Esophagus squamous epithelium (tissue), 5 donors: Measurements from ENCODE around the gene WASHC4. TPM values are rescaled to one million over a fixed set of nuclear protein-coding genes. Genes with fewer than 3 reads are reported as not detected.

Source experiments
- DNase-seq: peaks from one replicate; lab custom pipeline; 2025; lab: John Stamatoyannopoulos, UW
- H3K27ac ChIP-seq, 4 donors: fragments of 200-600 bp; sonication (generic); one replicate each; pipeline ENCODE4 v1.5.1; 2016 to 2019; ENCODE audit warnings: mild to moderate bottlenecking in 1 of 4
- H3K27me3 ChIP-seq, 4 donors: fragments of 200-600 bp; sonication (generic); 1 replicate in 3 of 4; 2 replicates in 1 of 4; pipeline versions ENCODE4 v1.5.1 to v1.6.0; 2017 to 2021; ENCODE audit warnings: antibody characterized with exemption in 1 of 4
- H3K36me3 ChIP-seq, 3 donors: fragments of 200-600 bp; sonication (generic); one replicate each; pipeline ENCODE4 v1.5.1; 2016 to 2019
- H3K4me1 ChIP-seq, 3 donors: fragments of 200-600 bp; sonication (generic); one replicate each; pipeline ENCODE4 v1.5.1; 2017 to 2019
- H3K4me3 ChIP-seq, 4 donors: fragments of 200-600 bp; sonication (generic); 1 replicate in 3 of 4; 2 replicates in 1 of 4; pipeline ENCODE4 v1.5.1; 2016 to 2019; ENCODE audit warnings: mild to moderate bottlenecking in 2 of 4, moderate library complexity in 1 of 4
- H3K9me3 ChIP-seq, 3 donors: fragments of 200-600 bp; sonication (generic); one replicate each; pipeline ENCODE4 v1.5.1; 2016 to 2019
- CTCF ChIP-seq, 6 experiments: fragments of 450-650 bp in 4 of 6; fragments of 200-600 bp in 2 of 6; sonication (generic) in 2 of 6; IDR thresholded peaks; one replicate each; pipeline ENCODE4 v1.5.1; 2016 to 2019; ENCODE audit warnings: antibody characterized with exemption in 6 of 6, mild to moderate bottlenecking in 4 of 6, moderate library complexity in 4 of 6
- POLR2A ChIP-seq, 4 donors: fragments of 450-650 bp; IDR thresholded peaks; one replicate each; pipeline ENCODE4 v1.6.1; 2017; ENCODE audit warnings: antibody characterized with exemption in 4 of 4, mild to moderate bottlenecking in 4 of 4, moderate library complexity in 3 of 4
- WGBS, 2 donors: methylation state at CpG; one replicate each; pipeline ENCODE4 v1.1.5; 2018; 5-methylcytosine and 5-hydroxymethylcytosine counted together
- intact Hi-C: fragments of 100-400 bp; cut with DNase I; formaldehyde crosslinking; loops from one replicate; pipeline ENCODE4 v1.15.0; 2022
- total RNA-seq, 4 donors: library from RNA; depleted of rRNA; stranded (reverse); fragments of >200 nt; gene quantifications; one replicate each; pipeline ENCODE4 v1.1.0, GENCODE V29; 2016
- donor health status: DM: yes; HTN: yes; CAD: no.

The WASHC4 gene
- total RNA-seq, 4 donors from 2014 or later = 22.8 to 42.3 (median 36.8) TPM

DNA sequence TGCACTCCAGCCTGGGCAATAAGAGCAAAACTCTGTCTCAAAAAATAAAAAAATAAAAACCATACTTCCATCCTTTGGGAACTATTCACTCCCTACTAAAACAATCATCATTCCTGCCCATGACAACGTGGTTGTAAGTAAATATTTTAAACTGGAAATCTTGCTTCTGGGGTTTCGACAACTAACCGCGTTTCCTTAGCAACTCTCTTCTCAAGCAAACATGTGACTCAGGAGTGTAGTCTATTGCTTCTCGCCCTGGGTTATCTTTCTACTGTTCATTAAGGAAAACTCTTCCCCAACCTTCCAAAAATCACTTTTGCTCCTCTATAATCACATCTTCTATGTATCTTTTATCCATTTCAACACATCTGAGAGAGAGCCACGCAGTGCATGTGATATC lies 106.6 kb downstream of the WASHC4 start:
- no peak overlapping the region for H3K4me3 ChIP-seq
- H3K4me1 ChIP-seq = peaks cover 0 to 14% (median 0%) of the 10 kb centered on the region in 3 donors
- intact Hi-C loops = no loop called here
- no peak for TF ChIP-seq CTCF (IDR thresholded peaks at IDR 0.05)
- no peak for TF ChIP-seq POLR2A (IDR thresholded peaks at IDR 0.05)
- no peak for DNase-seq
- no peaks in the 10 kb centered on the region for H3K9me3 ChIP-seq
- WGBS, 2 donors = 76 to 88% methylated on average over 6 of the region's 6 CpGs
- peaks cover 0 to 93% (median 8%) of the 10 kb centered on the region in 3 donors for H3K36me3 ChIP-seq
- H3K27me3 ChIP-seq = no peaks in the 10 kb centered on the region
- no peak overlapping the region for H3K27ac ChIP-seq

DNA sequence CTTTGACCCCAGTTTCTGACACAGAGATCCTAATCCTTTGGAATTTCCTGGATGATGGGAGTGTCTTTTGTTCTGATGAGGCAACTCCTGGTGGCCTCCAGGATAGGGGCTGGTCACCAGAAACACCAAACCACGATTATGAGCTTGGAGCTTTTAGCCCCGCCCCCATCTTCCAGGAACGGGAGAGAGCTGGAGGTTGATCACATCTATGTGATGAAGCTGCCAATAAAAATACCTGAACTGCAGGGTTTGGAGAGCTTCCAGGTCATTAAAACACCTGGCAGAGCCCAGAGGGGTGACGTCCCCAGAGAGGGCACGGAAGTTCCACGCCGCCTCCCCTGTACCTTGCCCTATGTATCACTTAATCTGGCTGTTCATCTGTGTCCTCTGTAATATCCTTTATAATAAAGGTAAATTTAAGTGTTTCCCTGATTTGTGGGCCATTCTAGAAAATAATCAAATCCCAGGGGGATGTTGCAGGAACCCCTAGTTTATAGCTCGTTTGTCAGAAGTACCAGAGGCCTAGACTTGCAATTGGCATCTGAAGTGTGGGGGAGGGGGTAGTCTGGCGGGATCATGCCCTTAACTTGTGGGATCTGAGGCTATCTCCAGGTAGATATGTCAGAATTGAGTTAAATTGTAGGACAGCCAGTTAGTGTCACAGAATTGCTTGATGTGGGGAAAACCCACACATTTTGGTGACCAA lies 107.3 kb downstream of the WASHC4 start:
- H3K27me3 ChIP-seq = no peaks in the 10 kb centered on the region
- H3K9me3 ChIP-seq = no peaks in the 10 kb centered on the region
- 71 to 85% methylated on average over 6 to 8 of the region's 9 CpGs for WGBS, 2 donors
- H3K4me1 ChIP-seq = peaks cover 0 to 21% (median 2%) of the 10 kb centered on the region in 3 donors
- no peak for DNase-seq
- intact Hi-C loops = no loop called here
- no peak for TF ChIP-seq CTCF (IDR thresholded peaks at IDR 0.05)
- TF ChIP-seq POLR2A (IDR thresholded peaks at IDR 0.05) = no peak
- peaks cover 0 to 87% (median 8%) of the 10 kb centered on the region in 3 donors for H3K36me3 ChIP-seq
- no peak overlapping the region for H3K4me3 ChIP-seq
- H3K27ac ChIP-seq = no peak overlapping the region

- no peaks in the 10 kb centered on the region for H3K9me3 ChIP-seq
- peaks cover 5 to 57% (median 8%) of the 10 kb centered on the region in 3 donors for H3K4me1 ChIP-seq
- WGBS, 2 donors = 60 to 68% methylated on average over 5 to 7 of the region's 7 CpGs
- intact Hi-C loops = no loop called here
- peaks cover 0 to 86% (median 8%) of the 10 kb centered on the region in 3 donors for H3K36me3 ChIP-seq
- peak overlapping the region in 2 of 4 donors; percentile 16 to 54 for H3K27ac ChIP-seq
- TF ChIP-seq CTCF (IDR thresholded peaks at IDR 0.05) (no peak), POLR2A (IDR thresholded peaks at IDR 0.05) (no peak)
- no peaks in the 10 kb centered on the region for H3K27me3 ChIP-seq
- no peak overlapping the region for H3K4me3 ChIP-seq
- no peak for DNase-seq
Observed at GRCh38 chr12:105218434-105218833, 110.9 kb downstream of the WASHC4 start.

Other genes with a start within 250 kb of the WASHC4 start
- gene SLC41A2, start 149.4 kb upstream of the WASHC4 start, total RNA-seq = 1 to 10 TPM in 3 of 4 donors, under 1 TPM in 1; 0.61 to 7.2 (median 3.6) TPM
- gene NOPCHAP1, start 121.4 kb upstream of the WASHC4 start, total RNA-seq = 1 to 10 TPM in 3 of 4 donors, under 1 TPM in 1; 0.76 to 9.3 (median 5.2) TPM
- 1 to 10 TPM in 3 of 4 donors, under 1 TPM in 1; 0.57 to 4.9 (median 1.1) TPM for gene ALDH1L2, start 23.3 kb upstream of the WASHC4 start, total RNA-seq
- 10 to 100 TPM; 30.9 to 52.3 (median 35.2) TPM for gene APPL2, start 128.4 kb downstream of the WASHC4 start, total RNA-seq
- 10 to 100 TPM in 3 of 4 donors, 1 to 10 TPM in 1; 8.5 to 56.3 (median 13.7) TPM for gene C12orf75, start 223.0 kb downstream of the WASHC4 start, total RNA-seq